ENCODE measurements around the gene PAIP1.

GRCh38 chr5:43570450-43571158 is 13.7 kb upstream of the PAIP1 start:
- TF ChIP-seq CTCF (IDR thresholded peaks at IDR 0.05), result no peak
- no peak for TF ChIP-seq POLR2A (IDR thresholded peaks at IDR 0.05)
